ENCODE data around the gene TBX15. TPM values are rescaled to one million over a fixed set of nuclear protein-coding genes. Genes with fewer than 3 reads are reported as not detected.

TBX15 gene
- total and polyA plus RNA-seq, 10 donors = 0.06 to 0.32 (median 0.11) TPM; not detected in 4

- DNase-seq = no peak
- TF ChIP-seq POLR2AphosphoS5 (IDR thresholded peaks at IDR 0.05) = no peak
- TF ChIP-seq POLR2A (IDR thresholded peaks at IDR 0.05) = no peak
- TF ChIP-seq CTCF (IDR thresholded peaks at IDR 0.05 in 8 of 11, conservative IDR thresholded peaks at IDR 0.05 in 3 of 11) = no peak
Measured at GRCh38 chr1:118989878-118990378, 1.8 kb upstream of the TBX15 start.

GRCh38 chr1:118989006-118989815, 1.1 kb upstream of the TBX15 start:
- DNase-seq = no peak
- H3K27me3 ChIP-seq (replicated peaks in 1 of 7) = peaks cover 2 to 100% (median 100%) of the 10 kb centered on the region in 7 donors

More at GRCh38 chr1:118989878-118990378, 1.8 kb upstream of the TBX15 start:
- peaks cover 0 to 22% (median 0%) of the 10 kb centered on the region in 8 donors for H3K9me3 ChIP-seq
- H3K4me1 ChIP-seq = peaks cover 0 to 62% (median 25%) of the 10 kb centered on the region in 6 donors
- 4 to 14% (median 5%) methylated on average over 21 to 22 of the region's 22 CpGs for WGBS, 5 donors
- no peaks in the 10 kb centered on the region for H3K36me3 ChIP-seq
- intact Hi-C loops (cut with DNase I; ENCODE audit: low total_unique reads) = no loop called here
- no peak overlapping the region for H3K27ac ChIP-seq
- H3K4me3 ChIP-seq = no peak overlapping the region
- peaks cover 0 to 100% (median 100%) of the 10 kb centered on the region in 7 donors for H3K27me3 ChIP-seq (replicated peaks in 1 of 7)

GRCh38 chr1:118987468-118988185, 516 bp downstream of the TBX15 start:
- peak overlapping the region; percentile 16 to 59 (median 32) for H3K4me3 ChIP-seq

More at GRCh38 chr1:118989006-118989815, 1.1 kb upstream of the TBX15 start:
- WGBS, 5 donors = 10 to 21% (median 13%) methylated on average over 44 of the region's 44 CpGs
- intact Hi-C loops (cut with DNase I; ENCODE audit: low total_unique reads) = no loop called here
- Histone ChIP-seq H3K4me1 (peaks cover 5 to 69% (median 32%) of the 10 kb centered on the region in 6 donors), H3K36me3 (no peaks in the 10 kb centered on the region), H3K4me3 (no peak overlapping the region), H3K9me3 (peaks cover 0 to 22% (median 0%) of the 10 kb centered on the region in 8 donors), H3K27ac (no peak overlapping the region)
- TF ChIP-seq CTCF (IDR thresholded peaks at IDR 0.05 in 8 of 11, conservative IDR thresholded peaks at IDR 0.05 in 3 of 11) = no peak
- TF ChIP-seq POLR2AphosphoS5 (IDR thresholded peaks at IDR 0.05) = no peak
- TF ChIP-seq POLR2A (IDR thresholded peaks at IDR 0.05) = no peak

More at GRCh38 chr1:118987468-118988185, 516 bp downstream of the TBX15 start:
- peaks cover 8 to 65% (median 36%) of the 10 kb centered on the region in 6 donors for H3K4me1 ChIP-seq
- no peak for DNase-seq
- no peaks in the 10 kb centered on the region for H3K36me3 ChIP-seq
- 2 to 4% (median 4%) methylated on average over 47 to 65 of the region's 65 CpGs for WGBS, 5 donors
- TF ChIP-seq POLR2A (IDR thresholded peaks at IDR 0.05) = no peak
- TF ChIP-seq POLR2AphosphoS5 (IDR thresholded peaks at IDR 0.05) = peak in 1 of 3 donors; percentile 49
- no peak for TF ChIP-seq CTCF (IDR thresholded peaks at IDR 0.05 in 8 of 11, conservative IDR thresholded peaks at IDR 0.05 in 3 of 11)
- no peak overlapping the region for H3K27ac ChIP-seq
- intact Hi-C loops (cut with DNase I; ENCODE audit: low total_unique reads) = no loop called here
- peaks cover 16 to 100% (median 100%) of the 10 kb centered on the region in 7 donors for H3K27me3 ChIP-seq (replicated peaks in 1 of 7)
- peaks cover 0 to 37% (median 0%) of the 10 kb centered on the region in 8 donors for H3K9me3 ChIP-seq

Data from spleen (tissue), 11 donors.